Hematopoietic multipotent progenitor cell treated with erythropoietin and hydrocortisone succinate and interleukin-3 and kit ligand, for 17 days (in vitro differentiated cells): Measurements from ENCODE around the gene KDSR.

Experiments used
- DNase-seq: peaks from one replicate; pipeline ENCODE4 v3.0.0-alpha.2; 2015; ENCODE audit warnings: low spot score

KDSR gene, protein sequence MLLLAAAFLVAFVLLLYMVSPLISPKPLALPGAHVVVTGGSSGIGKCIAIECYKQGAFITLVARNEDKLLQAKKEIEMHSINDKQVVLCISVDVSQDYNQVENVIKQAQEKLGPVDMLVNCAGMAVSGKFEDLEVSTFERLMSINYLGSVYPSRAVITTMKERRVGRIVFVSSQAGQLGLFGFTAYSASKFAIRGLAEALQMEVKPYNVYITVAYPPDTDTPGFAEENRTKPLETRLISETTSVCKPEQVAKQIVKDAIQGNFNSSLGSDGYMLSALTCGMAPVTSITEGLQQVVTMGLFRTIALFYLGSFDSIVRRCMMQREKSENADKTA

GRCh38 chr18:63367053-63367953 lies at the start of gene KDSR:
Gene KDSR, minus strand, starts transcription at chr18:63367206. Its CDS starts 88 bp downstream, at chr18:63367118.
- DNase-seq = peak; percentile 44

- DNase-seq = no peak
Observed at GRCh38 chr18:63412953-63413352, 45.9 kb upstream of the KDSR start.

DNA sequence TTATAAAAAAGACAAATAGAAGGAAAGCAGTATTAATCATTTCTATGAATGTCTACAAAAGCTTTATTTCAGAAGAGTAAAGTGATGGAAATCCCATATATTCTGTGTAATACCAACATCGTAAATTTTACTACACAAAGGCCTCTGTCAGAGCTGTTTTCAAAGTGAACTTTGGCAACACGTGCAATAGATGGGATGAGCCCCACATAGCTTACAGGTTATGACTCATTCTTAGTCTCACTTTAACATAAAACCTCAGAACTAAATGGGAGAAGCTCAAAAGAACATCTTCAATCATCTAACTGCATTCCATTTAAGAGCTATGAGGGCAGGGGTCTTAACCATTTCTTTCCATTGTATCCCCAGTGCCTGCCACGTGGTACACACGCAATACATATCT lies 43.8 kb upstream of the KDSR start:
- DNase-seq = no peak

DNA sequence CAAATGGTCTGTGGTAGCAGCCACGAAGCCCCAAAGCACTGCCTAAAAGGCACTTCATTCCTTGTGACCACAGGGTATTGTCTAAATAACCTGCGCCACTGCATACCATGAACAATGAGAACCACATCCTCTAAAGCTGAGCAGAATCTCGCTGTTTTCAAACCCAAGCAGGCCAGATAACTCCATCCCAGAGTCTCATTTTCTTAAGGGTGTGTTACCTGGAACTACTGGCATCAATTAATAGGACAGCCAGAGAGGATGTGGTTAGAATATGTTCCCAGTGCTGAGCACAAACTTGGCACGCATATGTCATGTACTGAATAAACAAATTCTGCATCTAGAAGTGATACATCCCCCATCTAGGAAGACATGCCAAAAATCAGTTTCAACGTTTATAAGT lies 42.3 kb upstream of the KDSR start:
- no peak for DNase-seq

GRCh38 chr18:63407734-63408133 lies 40.7 kb upstream of the KDSR start:
- DNase-seq = no peak

DNA sequence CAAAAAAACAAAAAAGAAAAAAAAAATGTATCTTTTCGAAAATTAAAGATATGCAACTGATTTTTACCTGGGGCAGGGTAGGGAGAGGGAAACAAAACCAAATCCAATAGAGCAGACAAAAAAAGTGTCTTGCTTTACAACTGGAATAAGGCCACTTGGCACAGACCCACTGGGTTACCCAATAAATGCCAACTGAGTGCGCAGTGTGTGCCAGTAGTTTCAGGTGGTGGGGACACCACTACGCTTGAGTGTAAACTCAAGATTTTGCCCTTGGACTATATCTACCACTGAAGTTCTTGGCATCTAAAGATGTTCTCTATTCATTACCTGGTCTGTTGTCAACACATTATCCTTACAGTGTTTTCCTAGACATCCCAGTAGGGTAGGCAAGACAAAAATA lies 39.0 kb upstream of the KDSR start:
- DNase-seq = no peak

DNA sequence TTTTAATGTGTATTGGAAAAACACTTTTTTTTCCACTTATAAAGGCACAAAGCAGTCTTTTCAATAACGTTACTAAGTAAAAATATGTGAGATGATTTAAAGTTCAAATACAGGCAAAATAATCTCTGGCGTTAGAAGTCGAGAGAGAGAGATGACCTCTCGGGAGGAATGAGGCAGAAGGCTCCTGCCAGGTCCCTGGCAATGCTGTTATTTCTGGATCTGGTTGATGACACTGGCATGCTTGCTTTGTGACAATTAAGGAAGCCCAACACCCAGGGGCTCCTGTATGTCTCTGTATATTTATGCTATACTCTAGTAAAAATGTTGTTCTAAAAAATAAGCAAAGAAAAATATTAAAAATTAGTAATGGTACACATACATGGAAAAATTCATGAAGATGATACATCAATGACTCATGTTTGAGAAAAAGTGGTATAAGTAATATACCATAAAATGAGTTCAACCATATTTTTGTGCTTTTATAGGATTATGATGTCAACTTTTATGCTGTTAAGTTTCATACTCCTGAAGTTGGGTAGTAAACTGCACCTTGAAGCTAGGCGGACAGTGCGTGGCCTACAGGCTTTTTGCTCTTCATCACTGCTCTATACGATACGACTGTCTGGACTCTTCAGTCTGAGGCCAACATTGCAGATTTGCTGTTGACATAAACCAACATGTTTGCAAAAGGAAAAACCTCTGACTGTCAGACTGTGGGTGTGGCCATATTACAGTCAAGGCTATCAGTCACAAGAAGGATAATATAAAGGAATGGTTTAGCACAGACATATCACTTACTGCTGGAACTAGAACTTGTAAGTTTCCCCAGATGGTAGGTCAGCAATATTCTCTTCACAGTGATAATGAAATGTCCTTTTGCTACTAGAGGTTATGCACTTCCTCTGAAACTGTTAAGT lies 35.5 kb upstream of the KDSR start:
- DNase-seq = no peak

- DNase-seq = no peak
Observed at GRCh38 chr18:63399300-63399699, 32.3 kb upstream of the KDSR start.

DNA sequence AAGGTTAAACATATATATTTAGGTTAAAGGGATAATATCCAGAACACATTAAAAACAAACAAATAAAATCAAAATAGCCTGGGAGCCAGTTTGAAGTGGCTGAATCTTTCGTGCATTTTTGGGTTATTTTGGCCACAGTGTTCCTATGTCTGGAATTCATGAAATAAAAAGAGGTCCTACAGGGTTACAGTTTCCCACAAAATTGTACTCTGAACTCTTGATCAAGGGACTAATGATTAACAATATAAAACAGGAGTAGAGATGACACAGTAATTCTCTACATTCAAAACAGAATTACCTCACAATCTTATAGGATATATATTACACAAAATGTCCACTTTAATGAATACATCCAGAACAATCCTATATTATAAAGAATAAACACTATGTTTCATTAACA lies 30.3 kb upstream of the KDSR start:
- no peak for DNase-seq

DNA sequence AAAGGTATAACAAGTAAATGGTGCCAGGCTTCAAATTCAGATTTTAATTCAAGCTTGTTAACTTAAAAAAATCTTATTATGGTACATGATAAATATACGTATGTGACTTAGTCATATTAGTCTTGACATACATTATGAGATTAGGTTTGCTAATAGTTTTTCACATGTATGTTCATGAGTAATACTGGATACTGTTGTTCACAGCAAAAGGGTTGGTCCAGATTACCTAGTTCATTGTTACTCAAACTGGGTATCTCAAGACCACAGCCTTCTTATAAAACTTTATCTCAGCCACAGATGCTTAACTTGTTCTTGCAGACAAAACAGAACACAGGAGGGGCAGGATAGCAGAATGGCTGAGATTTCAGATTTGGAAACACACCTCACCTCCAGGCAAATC lies 28.5 kb upstream of the KDSR start:
- DNase-seq = no peak

- DNase-seq = no peak
Observed at GRCh38 chr18:63394954-63395353, 27.9 kb upstream of the KDSR start.

GRCh38 chr18:63387861-63388260 lies 20.9 kb upstream of the KDSR start:
- no peak for DNase-seq

- no peak for DNase-seq
Observed at GRCh38 chr18:63382843-63383242, 15.8 kb upstream of the KDSR start.

DNA sequence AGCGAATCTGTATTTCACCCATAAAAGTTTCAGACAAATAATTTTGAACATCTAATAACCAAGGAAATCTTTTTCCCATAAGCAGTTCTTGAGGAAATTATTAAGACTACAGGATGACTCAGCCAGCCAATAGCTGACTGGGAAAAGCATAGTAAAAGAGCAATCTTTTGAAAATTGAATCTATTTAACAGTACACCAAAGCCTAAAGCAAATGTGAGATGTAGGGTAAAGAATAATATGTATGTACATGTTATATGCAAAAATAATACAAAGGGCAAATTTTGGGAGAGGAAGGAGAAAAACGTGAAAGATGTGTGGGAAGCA lies 12.6 kb upstream of the KDSR start:
- no peak for DNase-seq

DNA sequence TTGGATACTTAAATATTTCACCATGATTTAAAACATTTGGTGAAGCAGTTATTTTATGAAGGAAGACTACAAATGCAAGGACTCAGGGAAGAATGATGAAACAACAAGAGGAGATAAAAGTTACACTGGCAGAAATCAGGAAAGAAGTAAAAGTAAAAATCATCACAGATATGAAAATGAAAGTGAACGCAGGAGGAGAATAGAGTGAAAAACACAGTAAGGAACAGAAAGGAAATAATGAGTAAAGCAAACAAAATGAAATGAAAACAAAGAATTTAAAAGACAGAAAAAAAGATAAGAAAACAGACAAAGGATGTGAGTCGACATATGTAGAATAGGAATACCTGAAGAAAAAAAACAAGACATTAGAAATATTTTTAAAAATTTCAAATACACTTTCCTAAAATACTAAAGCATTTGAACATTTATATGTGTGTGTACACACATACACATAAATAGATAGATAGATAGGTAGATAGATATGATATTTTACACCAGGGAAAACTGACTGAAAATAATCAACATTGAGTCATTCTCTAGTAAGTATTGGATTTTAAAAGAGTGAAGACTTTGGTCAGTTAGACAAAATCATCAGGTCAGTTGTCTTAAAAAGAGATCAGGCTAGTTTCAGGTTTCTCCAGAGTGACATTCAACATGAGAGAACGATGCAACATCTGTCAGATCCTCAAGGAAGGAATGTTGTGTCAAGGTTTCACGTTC lies 12.1 kb upstream of the KDSR start:
- DNase-seq = no peak

DNA sequence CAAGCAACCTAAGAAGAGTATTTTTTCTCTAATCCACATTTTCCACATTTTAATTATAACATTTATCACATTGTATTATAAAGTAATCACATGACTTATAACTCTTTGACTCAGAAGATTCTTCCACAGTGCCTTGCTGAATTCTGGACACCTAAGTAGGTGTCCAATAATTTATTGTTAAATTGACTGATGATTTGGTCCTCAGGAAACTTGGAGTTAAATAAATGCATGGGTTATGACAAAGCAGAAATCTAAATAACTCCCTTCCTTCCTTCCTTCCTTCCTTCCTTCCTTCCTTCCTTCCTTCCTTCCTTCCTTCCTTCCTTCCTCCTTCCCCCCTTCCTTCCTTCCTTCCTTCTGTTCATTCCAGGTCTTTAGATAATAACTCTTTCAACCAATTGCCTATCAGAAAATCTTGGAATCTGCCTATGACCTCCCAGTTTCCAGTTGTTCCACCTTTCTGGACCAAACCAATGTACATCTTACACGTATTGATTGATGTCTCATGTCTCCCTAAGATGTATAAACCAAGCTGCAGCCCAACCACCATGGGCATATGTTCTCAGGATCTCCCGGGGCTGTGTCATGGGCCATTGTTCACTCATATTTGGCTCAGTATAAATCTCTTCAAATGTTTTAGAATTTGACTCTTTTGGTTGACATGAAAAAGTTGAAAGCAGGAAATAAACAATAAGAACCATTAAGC lies 10.4 kb upstream of the KDSR start:
- no peak for DNase-seq

GRCh38 chr18:63376538-63376937 lies 9.5 kb upstream of the KDSR start:
- no peak for DNase-seq

DNA sequence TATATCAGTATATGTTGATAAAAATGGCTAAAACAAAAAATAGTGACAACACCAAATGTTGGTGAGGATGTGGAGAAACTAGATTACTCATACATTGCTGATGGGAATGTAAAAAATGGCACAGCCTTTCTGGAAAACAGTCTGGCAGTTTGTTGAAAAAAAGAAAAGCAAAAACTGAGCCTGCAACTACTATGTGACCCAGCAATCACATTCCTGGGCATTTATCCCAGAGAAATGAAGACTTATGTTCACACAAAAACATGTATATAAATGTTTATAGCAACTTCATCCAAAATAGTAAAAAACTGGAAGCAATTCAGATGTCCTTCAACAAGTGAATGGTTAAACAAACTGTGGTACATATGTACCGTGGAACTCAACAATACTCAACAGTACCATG lies 7.5 kb upstream of the KDSR start:
- no peak for DNase-seq

DNA sequence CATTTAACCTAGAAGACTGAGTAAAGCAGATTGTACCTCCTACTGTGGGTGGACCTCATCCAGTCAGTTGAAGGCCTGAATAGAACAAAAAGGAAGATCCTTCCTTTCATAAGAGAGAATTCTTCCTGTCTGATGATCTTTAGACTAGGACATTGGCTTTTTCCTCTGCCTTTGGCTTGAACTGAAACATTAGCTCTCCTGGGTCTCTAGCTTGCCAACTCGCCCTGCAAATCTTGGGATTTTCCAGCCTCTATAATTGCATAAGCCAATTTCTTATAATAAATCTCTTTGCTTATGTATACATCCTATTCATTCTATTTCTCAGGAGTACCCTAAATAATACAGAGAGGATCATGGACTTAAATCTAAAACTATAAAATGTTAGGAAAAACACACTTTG lies 6.2 kb upstream of the KDSR start:
- no peak for DNase-seq

GRCh38 chr18:63368611-63369010 lies 1.6 kb upstream of the KDSR start:
- DNase-seq = no peak
